Left ventricle myocardium inferior (tissue), 1 donor: ENCODE measurements around the gene PCNX2. TPM values are rescaled to one million over a fixed set of nuclear protein-coding genes. Genes with fewer than 3 reads are reported as not detected.
A peak's percentile ranks its signal among the peaks of the same experiment; 100 is the strongest.
"Not testable (repeated sequence)": the region's sequence is repeated elsewhere in the genome, so short reads cannot be mapped to it uniquely, and the experiment has no call there.

ENCODE experiments used
- DNase-seq: peaks from one replicate; pipeline ENCODE4 v3.0.0-alpha.2; 2020
- H3K27ac ChIP-seq: fragments of 200-600 bp; replicated peaks from 2 replicates; pipeline ENCODE4 v1.8.0; 2021
- H3K27me3 ChIP-seq: fragments of 200-600 bp; 2 replicates; pipeline ENCODE4 v1.8.0; 2021; ENCODE audit warnings: low read depth
- H3K36me3 ChIP-seq: fragments of 200-600 bp; 2 replicates; pipeline ENCODE4 v1.8.0; 2021
- H3K4me1 ChIP-seq: fragments of 200-600 bp; 2 replicates; pipeline ENCODE4 v1.8.0; 2021
- H3K4me3 ChIP-seq: fragments of 200-600 bp; 2 replicates; pipeline ENCODE4 v1.8.0; 2021; ENCODE audit warnings: mild to moderate bottlenecking, moderate library complexity
- H3K9me3 ChIP-seq: fragments of 200-600 bp; replicated peaks from 2 replicates; pipeline ENCODE4 v1.8.0; 2021
- intact Hi-C: fragments of 100-400 bp; cut with micrococcal nuclease; formaldehyde crosslinking; loops from one replicate; pipeline ENCODE4 v1.11.0; 2022
- total RNA-seq: library from RNA; stranded (reverse); fragmentation: NEBNext Ultra II Directional; extraction: Animal tissue kit (Norgen Biotek cat#: 25700); gene quantifications from one replicate; pipeline ENCODE4 v1.2.1, GENCODE V29; 2021
- TF ChIP-seq, protein P1 (sequence below): fragments of 200-600 bp; IDR thresholded peaks from 2 replicates; pipeline ENCODE4 v1.8.0; 2021; ENCODE audit warnings: antibody characterized with exemption, mild to moderate bottlenecking, borderline replicate concordance
- donor health status: DM: no; HTN: yes; CAD: no; lungs with severe emphysema.

PCNX2 gene
- total RNA-seq, 1 donor from 2014 or later: 0.82 TPM

- H3K4me1 ChIP-seq: peaks cover 36% of the 10 kb centered on the region
- no peak overlapping the region for H3K4me3 ChIP-seq
- no peaks in the 10 kb centered on the region for H3K36me3 ChIP-seq
- TF ChIP-seq, protein P1, sequence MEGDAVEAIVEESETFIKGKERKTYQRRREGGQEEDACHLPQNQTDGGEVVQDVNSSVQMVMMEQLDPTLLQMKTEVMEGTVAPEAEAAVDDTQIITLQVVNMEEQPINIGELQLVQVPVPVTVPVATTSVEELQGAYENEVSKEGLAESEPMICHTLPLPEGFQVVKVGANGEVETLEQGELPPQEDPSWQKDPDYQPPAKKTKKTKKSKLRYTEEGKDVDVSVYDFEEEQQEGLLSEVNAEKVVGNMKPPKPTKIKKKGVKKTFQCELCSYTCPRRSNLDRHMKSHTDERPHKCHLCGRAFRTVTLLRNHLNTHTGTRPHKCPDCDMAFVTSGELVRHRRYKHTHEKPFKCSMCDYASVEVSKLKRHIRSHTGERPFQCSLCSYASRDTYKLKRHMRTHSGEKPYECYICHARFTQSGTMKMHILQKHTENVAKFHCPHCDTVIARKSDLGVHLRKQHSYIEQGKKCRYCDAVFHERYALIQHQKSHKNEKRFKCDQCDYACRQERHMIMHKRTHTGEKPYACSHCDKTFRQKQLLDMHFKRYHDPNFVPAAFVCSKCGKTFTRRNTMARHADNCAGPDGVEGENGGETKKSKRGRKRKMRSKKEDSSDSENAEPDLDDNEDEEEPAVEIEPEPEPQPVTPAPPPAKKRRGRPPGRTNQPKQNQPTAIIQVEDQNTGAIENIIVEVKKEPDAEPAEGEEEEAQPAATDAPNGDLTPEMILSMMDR: no peak
- DNase-seq: no peak
- intact Hi-C loops: no loop called here
- H3K27ac ChIP-seq: peak overlapping the region; percentile 77
- H3K27me3 ChIP-seq: no peaks in the 10 kb centered on the region
- no peaks in the 10 kb centered on the region for H3K9me3 ChIP-seq
Measured at GRCh38 chr1:233112186-233113008, 183.1 kb downstream of the PCNX2 start.

DNA sequence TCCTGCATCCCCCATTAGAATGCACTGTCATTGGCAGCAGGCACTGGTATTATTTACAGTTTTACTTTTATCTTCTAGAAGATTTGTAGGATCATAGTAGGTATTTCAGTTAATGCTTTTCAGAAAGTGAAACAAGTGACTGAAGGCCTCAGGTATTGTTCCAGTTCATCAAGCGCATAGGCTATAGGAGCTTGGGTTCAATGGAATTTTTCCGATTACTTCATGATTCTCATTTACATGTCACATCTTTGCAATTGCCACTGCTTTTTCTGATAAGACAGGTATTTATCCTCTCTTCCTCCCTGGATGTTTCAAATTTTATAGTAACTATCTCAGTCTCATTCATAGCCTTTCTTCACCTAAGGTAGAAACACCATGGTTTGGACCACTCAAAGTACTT lies 183.8 kb downstream of the PCNX2 start:
- no peak overlapping the region for H3K4me3 ChIP-seq
- H3K9me3 ChIP-seq: no peaks in the 10 kb centered on the region
- peaks cover 42% of the 10 kb centered on the region for H3K4me1 ChIP-seq
- intact Hi-C loops: no loop called here
- H3K36me3 ChIP-seq: no peaks in the 10 kb centered on the region
- no peak overlapping the region for H3K27ac ChIP-seq
- TF ChIP-seq, protein P1: no peak
- no peak for DNase-seq
- H3K27me3 ChIP-seq: no peaks in the 10 kb centered on the region

DNA sequence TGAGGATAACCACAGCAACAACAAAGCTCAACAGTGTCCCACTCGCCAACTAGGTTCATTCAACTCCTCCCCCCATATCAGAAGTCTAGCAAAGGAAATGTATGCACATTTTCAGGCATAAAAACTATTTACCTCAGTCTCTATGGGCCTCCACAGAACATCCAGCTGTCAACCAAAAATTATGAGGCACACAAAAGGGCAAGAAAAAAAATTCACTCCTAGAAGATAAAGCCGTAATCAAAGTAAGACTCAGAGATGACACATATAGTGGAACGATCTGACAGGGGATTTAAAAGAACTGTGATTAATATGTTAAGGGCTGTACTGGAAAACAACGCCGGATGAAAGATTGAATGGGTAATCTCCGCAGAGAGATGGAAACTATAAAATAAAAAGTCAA lies 186.4 kb downstream of the PCNX2 start:
- TF ChIP-seq, protein P1: no peak
- DNase-seq: no peak
- Histone ChIP-seq H3K27me3 (no peaks in the 10 kb centered on the region), H3K27ac (no peak overlapping the region), H3K9me3 (no peaks in the 10 kb centered on the region), H3K36me3 (no peaks in the 10 kb centered on the region), H3K4me1 (peaks cover 39% of the 10 kb centered on the region), H3K4me3 (no peak overlapping the region)
- intact Hi-C loops: no loop called here

DNA sequence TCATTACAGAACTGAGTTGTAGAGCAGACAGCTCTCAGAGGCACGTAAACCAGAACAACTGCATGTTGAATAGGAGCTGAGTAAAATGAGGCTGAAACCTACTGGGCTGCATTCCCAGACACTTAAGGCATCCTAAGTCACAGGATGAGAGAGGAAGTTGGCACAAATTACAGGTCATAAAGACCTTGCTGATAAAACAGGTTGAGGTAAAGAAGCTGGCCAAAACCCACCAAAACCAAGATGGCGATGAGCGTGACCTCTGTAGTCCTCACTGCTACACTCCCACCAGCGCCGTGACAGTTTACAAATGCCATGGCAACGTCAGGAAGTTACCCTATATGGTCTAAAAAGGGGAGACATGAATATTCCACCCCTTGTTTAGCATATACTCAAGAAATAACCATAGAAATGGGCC lies 187.8 kb downstream of the PCNX2 start:
- H3K9me3 ChIP-seq, DNase-seq, intact Hi-C loops, H3K4me3 ChIP-seq, H3K27me3 ChIP-seq, H3K36me3 ChIP-seq: not testable (repeated sequence)
- Histone ChIP-seq H3K4me1 (peaks cover 26% of the 10 kb centered on the region), H3K27ac (peak overlapping the region; percentile 25)

GRCh38 chr1:233107130-233107660 lies 188.3 kb downstream of the PCNX2 start:
- intact Hi-C loops: no loop called here
- Histone ChIP-seq H3K27ac (no peak overlapping the region), H3K9me3 (no peaks in the 10 kb centered on the region), H3K4me1 (peaks cover 20% of the 10 kb centered on the region), H3K4me3 (no peak overlapping the region), H3K36me3 (no peaks in the 10 kb centered on the region), H3K27me3 (no peaks in the 10 kb centered on the region)
- no peak for DNase-seq
- TF ChIP-seq, protein P1: no peak

- DNase-seq: no peak
- Histone ChIP-seq H3K9me3 (no peaks in the 10 kb centered on the region), H3K27me3 (no peaks in the 10 kb centered on the region), H3K4me3 (no peak overlapping the region), H3K27ac (no peak overlapping the region), H3K36me3 (no peaks in the 10 kb centered on the region), H3K4me1 (peaks cover 17% of the 10 kb centered on the region)
- intact Hi-C loops: no loop called here
- TF ChIP-seq, protein P1: no peak
Measured at GRCh38 chr1:233105225-233105624, 190.3 kb downstream of the PCNX2 start.
